SKM-1 treated with dmso at 0.1 percent for 144 hours (cell line): ENCODE measurements around the gene ACTMAP.
"Not testable (repeated sequence)": the region's sequence is repeated elsewhere in the genome, so short reads cannot be mapped to it uniquely, and the experiment has no call there.

ENCODE experiments used
- DNase-seq: peaks from one replicate; lab custom pipeline; 2025; ENCODE audit not compliant: unreplicated experiment; lab: John Stamatoyannopoulos, UW

Gene ACTMAP

GRCh38 chr19:40750058-40750873, at the start of gene ACTMAP:
TSS of gene ACTMAP (minus strand) at chr19:40750477. CDS start at chr19:40749803, 674 bp downstream.
- peak; percentile 99 for DNase-seq

- no peak for DNase-seq
Measured at GRCh38 chr19:40799558-40800338, 49.5 kb upstream of the ACTMAP start.

- DNase-seq: peak; percentile 97
Measured at GRCh38 chr19:40798683-40799557, 48.6 kb upstream of the ACTMAP start, which contains the start of gene EGLN2. TSS of gene EGLN2 (plus strand) at chr19:40799191. CDS start at chr19:40800573, 1,382 bp downstream.

GRCh38 chr19:40797963-40798682, 47.8 kb upstream of the ACTMAP start:
- peak; percentile 84 for DNase-seq

- no peak for DNase-seq
Measured at GRCh38 chr19:40797166-40797962, 47.1 kb upstream of the ACTMAP start.

- DNase-seq: no peak
Measured at GRCh38 chr19:40791996-40792395, 41.7 kb upstream of the ACTMAP start.

GRCh38 chr19:40791349-40791748, 41.1 kb upstream of the ACTMAP start:
- no peak for DNase-seq

- DNase-seq: no peak
Measured at GRCh38 chr19:40786060-40787037, 36.1 kb upstream of the ACTMAP start.

GRCh38 chr19:40785526-40785925, 35.2 kb upstream of the ACTMAP start:
- DNase-seq: no peak

GRCh38 chr19:40784146-40784545, 33.9 kb upstream of the ACTMAP start:
- DNase-seq: not testable (repeated sequence)

- no peak for DNase-seq
Measured at GRCh38 chr19:40783711-40784110, 33.4 kb upstream of the ACTMAP start.

- no peak for DNase-seq
Measured at GRCh38 chr19:40781140-40781539, 30.9 kb upstream of the ACTMAP start.

- no peak for DNase-seq
Measured at GRCh38 chr19:40780582-40780981, 30.3 kb upstream of the ACTMAP start.

- DNase-seq: no peak
Measured at GRCh38 chr19:40778706-40779284, 28.5 kb upstream of the ACTMAP start.

GRCh38 chr19:40777937-40778705, 27.8 kb upstream of the ACTMAP start, which contains the start of gene RAB4B:
TSS of gene RAB4B (plus strand) at chr19:40778247. CDS start at chr19:40778376, 129 bp downstream.
- peak; percentile 99 for DNase-seq

- DNase-seq: no peak
Measured at GRCh38 chr19:40777645-40777936, 27.3 kb upstream of the ACTMAP start.

GRCh38 chr19:40776932-40777644, 26.8 kb upstream of the ACTMAP start:
- peak; percentile 93 for DNase-seq
